Measurements from ENCODE around the gene MSANTD1. TPM values are rescaled to one million over a fixed set of nuclear protein-coding genes. Genes with fewer than 3 reads are reported as not detected.
A peak's percentile ranks its signal among the peaks of the same experiment; 100 is the strongest.

Gene MSANTD1
- total RNA-seq, 2 experiments from 2014 or later = 0.87 to 0.94 TPM

DNA sequence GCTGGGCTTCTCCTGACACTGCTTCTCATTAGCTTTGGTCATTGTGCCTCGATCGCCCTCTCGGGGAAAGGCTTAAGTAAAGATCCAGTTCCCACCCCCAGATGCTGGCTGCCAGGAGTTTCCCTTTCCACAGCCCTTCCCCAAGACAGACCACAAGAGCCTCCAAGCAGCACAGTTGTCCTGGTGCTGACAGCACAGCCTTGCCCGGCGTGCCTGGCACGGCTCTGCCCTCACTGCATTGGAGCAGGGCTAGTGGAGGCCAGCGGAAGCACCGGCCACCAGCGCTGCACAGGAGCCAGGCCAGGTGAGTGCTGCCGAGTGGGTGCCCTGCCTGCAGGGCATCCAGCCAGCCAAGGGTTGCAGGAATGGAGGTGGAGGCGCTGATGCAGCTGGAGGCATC is 9.7 kb upstream of the MSANTD1 start:
- H3K4me1 Mint-ChIP-seq = peaks cover 19% of the 10 kb centered on the region
- no peak overlapping the region for H3K27ac Mint-ChIP-seq
- no peak overlapping the region for H3K4me3 Mint-ChIP-seq
- CTCF ChIA-PET = no interaction called here
- H3K9me3 Mint-ChIP-seq = no peaks in the 10 kb centered on the region
- POLR2A ChIA-PET = no interaction called here
- no peak for DNase-seq
- no peaks in the 10 kb centered on the region for H3K27me3 Mint-ChIP-seq
- peaks cover 10% of the 10 kb centered on the region for H3K36me3 Mint-ChIP-seq (ENCODE audit: low read depth)

DNA sequence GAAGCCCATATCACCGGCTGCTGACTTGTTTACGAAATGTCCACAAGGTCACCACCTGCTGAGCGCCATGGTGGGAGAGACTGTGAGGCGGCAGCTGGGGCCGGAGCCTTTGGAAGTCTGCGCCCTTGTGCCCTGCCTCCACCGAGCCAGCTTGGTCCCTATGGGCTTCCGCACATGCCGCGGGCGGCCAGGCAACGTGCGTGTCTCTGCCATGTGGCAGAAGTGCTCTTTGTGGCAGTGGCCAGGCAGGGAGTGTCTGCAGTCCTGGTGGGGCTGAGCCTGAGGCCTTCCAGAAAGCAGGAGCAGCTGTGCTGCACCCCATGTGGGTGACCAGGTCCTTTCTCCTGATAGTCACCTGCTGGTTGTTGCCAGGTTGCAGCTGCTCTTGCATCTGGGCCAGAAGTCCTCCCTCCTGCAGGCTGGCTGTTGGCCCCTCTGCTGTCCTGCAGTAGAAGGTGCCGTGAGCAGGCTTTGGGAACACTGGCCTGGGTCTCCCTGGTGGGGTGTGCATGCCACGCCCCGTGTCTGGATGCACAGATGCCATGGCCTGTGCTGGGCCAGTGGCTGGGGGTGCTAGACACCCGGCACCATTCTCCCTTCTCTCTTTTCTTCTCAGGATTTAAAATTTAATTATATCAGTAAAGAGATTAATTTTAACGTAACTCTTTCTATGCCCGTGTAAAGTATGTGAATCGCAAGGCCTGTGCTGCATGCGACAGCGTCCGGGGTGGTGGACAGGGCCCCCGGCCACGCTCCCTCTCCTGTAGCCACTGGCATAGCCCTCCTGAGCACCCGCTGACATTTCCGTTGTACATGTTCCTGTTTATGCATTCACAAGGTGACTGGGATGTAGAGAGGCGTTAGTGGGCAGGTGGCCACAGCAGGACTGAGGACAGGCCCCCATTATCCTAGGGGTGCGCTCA is 8.7 kb upstream of the MSANTD1 start:
- Mint-ChIP-seq H3K4me1 (peaks cover 19% of the 10 kb centered on the region), H3K9me3 (no peaks in the 10 kb centered on the region), H3K4me3 (no peak overlapping the region), H3K27me3 (no peaks in the 10 kb centered on the region), H3K27ac (no peak overlapping the region), H3K36me3 (ENCODE audit: low read depth) (peaks cover 4% of the 10 kb centered on the region)
- no peak for DNase-seq
- CTCF ChIA-PET = interaction anchor here (0.6 kb wide), 1 partner anchor 34 kb away, joined by 3 read pairs; no protein-coding TSS in a partner anchor
- POLR2A ChIA-PET = no interaction called here

DNA sequence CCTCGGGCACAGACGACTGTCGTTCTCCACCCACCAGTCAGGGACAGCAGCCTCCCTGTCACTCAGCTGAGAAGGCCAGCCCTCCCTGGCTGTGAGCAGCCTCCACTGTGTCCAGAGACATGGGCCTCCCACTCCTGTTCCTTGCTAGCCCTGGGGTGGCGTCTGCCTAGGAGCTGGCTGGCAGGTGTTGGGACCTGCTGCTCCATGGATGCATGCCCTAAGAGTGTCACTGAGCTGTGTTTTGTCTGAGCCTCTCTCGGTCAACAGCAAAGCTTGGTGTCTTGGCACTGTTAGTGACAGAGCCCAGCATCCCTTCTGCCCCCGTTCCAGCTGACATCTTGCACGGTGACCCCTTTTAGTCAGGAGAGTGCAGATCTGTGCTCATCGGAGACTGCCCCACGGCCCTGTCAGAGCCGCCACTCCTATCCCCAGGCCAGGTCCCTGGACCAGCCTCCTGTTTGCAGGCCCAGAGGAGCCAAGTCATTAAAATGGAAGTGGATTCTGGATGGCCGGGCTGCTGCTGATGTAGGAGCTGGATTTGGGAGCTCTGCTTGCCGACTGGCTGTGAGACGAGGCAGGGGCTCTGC is 7.9 kb upstream of the MSANTD1 start:
- DNase-seq = no peak
- Mint-ChIP-seq H3K4me3 (no peak overlapping the region), H3K9me3 (no peaks in the 10 kb centered on the region), H3K27me3 (no peaks in the 10 kb centered on the region), H3K27ac (no peak overlapping the region), H3K4me1 (peaks cover 19% of the 10 kb centered on the region), H3K36me3 (ENCODE audit: low read depth) (peaks cover 4% of the 10 kb centered on the region)
- ChIA-PET CTCF (interaction anchor here (0.7 to 1.1 kb wide), 3 partner anchors 17 to 240 kb away, joined by 3 read pairs; no protein-coding TSS in a partner anchor), POLR2A (no interaction called here)

DNA sequence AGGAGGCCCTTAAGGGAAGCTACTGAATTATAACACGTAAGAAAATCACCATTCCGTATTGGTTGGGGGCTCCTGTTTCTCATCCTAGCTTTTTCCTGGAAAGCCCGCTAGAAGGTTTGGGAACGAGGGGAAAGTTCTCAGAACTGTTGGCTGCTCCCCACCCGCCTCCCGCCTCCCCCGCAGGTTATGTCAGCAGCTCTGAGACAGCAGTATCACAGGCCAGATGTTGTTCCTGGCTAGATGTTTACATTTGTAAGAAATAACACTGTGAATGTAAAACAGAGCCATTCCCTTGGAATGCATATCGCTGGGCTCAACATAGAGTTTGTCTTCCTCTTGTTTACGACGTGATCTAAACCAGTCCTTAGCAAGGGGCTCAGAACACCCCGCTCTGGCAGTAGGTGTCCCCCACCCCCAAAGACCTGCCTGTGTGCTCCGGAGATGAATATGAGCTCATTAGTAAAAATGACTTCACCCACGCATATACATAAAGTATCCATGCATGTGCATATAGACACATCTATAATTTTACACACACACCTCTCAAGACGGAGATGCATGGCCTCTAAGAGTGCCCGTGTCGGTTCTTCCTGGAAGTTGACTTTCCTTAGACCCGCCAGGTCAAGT is 6.9 kb upstream of the MSANTD1 start:
- Mint-ChIP-seq H3K4me1 (peaks cover 19% of the 10 kb centered on the region), H3K27me3 (no peaks in the 10 kb centered on the region), H3K4me3 (no peak overlapping the region), H3K9me3 (no peaks in the 10 kb centered on the region), H3K36me3 (ENCODE audit: low read depth) (peaks cover 4% of the 10 kb centered on the region), H3K27ac (no peak overlapping the region)
- ChIA-PET CTCF (interaction anchor here (0.6 to 1.1 kb wide), 3 partner anchors 9 to 239 kb away, joined by 3 read pairs; no protein-coding TSS in a partner anchor), POLR2A (no interaction called here)
- DNase-seq = no peak

DNA sequence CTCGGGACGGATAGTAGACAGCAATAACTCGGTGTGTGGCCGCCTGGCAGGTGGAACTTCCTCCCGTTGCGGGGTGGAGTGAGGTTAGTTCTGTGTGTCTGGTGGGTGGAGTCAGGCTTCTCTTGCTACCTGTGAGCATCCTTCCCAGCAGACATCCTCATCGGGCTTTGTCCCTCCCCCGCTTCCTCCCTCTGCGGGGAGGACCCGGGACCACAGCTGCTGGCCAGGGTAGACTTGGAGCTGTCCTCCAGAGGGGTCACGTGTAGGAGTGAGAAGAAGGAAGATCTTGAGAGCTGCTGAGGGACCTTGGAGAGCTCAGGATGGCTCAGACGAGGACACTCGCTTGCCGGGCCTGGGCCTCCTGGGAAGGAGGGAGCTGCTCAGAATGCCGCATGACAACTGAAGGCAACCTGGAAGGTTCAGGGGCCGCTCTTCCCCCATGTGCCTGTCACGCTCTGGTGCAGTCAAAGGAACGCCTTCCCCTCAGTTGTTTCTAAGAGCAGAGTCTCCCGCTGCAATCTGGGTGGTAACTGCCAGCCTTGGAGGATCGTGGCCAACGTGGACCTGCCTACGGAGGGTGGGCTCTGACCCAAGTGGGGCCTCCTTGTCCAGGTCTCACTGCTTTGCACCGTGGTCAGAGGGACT is 5.7 kb upstream of the MSANTD1 start:
- Mint-ChIP-seq H3K9me3 (no peaks in the 10 kb centered on the region), H3K4me1 (peaks cover 19% of the 10 kb centered on the region), H3K27me3 (no peaks in the 10 kb centered on the region), H3K27ac (peak overlapping the region; percentile 71), H3K4me3 (no peak overlapping the region), H3K36me3 (ENCODE audit: low read depth) (peaks cover 4% of the 10 kb centered on the region)
- ChIA-PET POLR2A (no interaction called here), CTCF (interaction anchor here (1.5 kb wide), 1 partner anchor 9 kb away, joined by 3 read pairs; no protein-coding TSS in a partner anchor)
- DNase-seq = peak; percentile 40

DNA sequence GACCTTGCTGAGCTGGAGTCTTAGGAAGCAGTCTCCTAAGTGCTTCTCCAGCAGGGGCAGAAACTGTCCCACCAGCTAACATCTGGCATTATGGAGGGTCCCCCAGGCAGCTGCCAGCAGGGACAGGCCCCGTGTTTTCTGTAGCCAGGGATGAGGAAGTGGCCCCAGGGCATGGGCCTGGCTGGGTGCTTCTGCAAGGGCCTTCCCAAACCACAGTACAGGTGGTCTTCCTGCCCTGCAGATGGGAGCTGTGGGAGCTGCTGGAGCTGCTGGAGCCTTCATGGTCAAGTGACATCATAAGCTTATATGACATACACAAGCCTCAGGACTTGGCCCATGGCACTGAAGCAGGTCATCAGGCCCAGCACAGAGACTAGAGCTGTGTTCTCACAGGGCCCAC is 5.0 kb upstream of the MSANTD1 start:
- H3K36me3 Mint-ChIP-seq (ENCODE audit: low read depth) = peaks cover 4% of the 10 kb centered on the region
- H3K9me3 Mint-ChIP-seq = no peaks in the 10 kb centered on the region
- ChIA-PET CTCF (interaction anchor here (1.2 to 1.5 kb wide), 3 partner anchors 9 to 30 kb away, joined by 3 read pairs; no protein-coding TSS in a partner anchor), POLR2A (no interaction called here)
- no peak overlapping the region for H3K4me3 Mint-ChIP-seq
- no peaks in the 10 kb centered on the region for H3K27me3 Mint-ChIP-seq
- H3K4me1 Mint-ChIP-seq = peaks cover 19% of the 10 kb centered on the region
- no peak overlapping the region for H3K27ac Mint-ChIP-seq
- DNase-seq = no peak

DNA sequence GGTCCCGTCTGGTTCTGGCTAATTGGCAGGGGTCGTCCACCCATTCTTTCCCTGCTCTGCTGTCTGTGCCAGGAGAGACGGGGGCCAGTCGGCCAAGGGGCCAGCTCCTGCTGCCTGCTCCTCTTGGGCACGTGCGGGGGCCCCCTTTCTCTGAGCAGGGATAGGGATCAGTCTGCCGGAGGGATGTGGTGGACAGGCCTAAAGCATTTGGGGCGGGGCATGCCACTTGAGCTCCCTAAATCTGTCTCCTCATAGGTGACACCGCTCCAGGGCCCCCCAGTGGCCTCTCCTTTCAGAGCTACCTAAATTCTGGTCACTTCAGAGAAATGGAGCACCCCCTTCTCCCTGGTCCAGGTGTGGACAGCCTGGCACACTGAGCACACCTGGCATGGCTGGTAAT is 4.2 kb upstream of the MSANTD1 start:
- DNase-seq = no peak
- CTCF ChIA-PET = interaction anchor here (1.2 to 2.3 kb wide), 4 partner anchors 12 to 31 kb away, joined by 3 to 7 read pairs (median 3); no protein-coding TSS in a partner anchor
- H3K4me1 Mint-ChIP-seq = peaks cover 19% of the 10 kb centered on the region
- H3K36me3 Mint-ChIP-seq (ENCODE audit: low read depth) = peaks cover 2% of the 10 kb centered on the region
- H3K27me3 Mint-ChIP-seq = no peaks in the 10 kb centered on the region
- H3K27ac Mint-ChIP-seq = no peak overlapping the region
- no peak overlapping the region for H3K4me3 Mint-ChIP-seq
- POLR2A ChIA-PET = no interaction called here
- no peaks in the 10 kb centered on the region for H3K9me3 Mint-ChIP-seq

DNA sequence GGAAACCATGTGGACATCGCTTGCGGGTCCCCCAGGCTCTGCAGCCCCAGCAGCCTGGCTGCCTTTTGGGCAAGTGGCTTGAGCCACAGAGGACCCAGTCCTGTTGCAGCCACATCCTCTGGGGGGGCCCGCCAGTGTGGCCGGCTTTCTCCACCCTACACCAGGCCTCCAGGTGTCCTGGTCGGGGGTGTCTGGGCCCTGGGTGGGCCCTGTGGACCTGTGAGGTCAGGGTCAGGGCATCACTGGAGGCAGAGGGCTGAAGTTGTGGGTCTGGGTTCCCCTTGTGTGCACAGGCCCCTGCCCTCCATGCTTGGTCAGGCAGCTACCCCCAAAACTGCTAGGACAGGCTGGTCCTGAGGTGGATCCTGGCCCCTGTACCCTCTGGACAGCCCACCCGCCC is 3.3 kb upstream of the MSANTD1 start:
- no peak for DNase-seq
- POLR2A ChIA-PET = no interaction called here
- H3K36me3 Mint-ChIP-seq (ENCODE audit: low read depth) = peaks cover 1% of the 10 kb centered on the region
- CTCF ChIA-PET = interaction anchor here (1.2 to 2.3 kb wide), 3 partner anchors 11 to 21 kb away, joined by 3 to 7 read pairs (median 4); no protein-coding TSS in a partner anchor
- H3K27ac Mint-ChIP-seq = no peak overlapping the region
- no peaks in the 10 kb centered on the region for H3K27me3 Mint-ChIP-seq
- peaks cover 19% of the 10 kb centered on the region for H3K4me1 Mint-ChIP-seq
- H3K9me3 Mint-ChIP-seq = no peaks in the 10 kb centered on the region
- H3K4me3 Mint-ChIP-seq = no peak overlapping the region

DNA sequence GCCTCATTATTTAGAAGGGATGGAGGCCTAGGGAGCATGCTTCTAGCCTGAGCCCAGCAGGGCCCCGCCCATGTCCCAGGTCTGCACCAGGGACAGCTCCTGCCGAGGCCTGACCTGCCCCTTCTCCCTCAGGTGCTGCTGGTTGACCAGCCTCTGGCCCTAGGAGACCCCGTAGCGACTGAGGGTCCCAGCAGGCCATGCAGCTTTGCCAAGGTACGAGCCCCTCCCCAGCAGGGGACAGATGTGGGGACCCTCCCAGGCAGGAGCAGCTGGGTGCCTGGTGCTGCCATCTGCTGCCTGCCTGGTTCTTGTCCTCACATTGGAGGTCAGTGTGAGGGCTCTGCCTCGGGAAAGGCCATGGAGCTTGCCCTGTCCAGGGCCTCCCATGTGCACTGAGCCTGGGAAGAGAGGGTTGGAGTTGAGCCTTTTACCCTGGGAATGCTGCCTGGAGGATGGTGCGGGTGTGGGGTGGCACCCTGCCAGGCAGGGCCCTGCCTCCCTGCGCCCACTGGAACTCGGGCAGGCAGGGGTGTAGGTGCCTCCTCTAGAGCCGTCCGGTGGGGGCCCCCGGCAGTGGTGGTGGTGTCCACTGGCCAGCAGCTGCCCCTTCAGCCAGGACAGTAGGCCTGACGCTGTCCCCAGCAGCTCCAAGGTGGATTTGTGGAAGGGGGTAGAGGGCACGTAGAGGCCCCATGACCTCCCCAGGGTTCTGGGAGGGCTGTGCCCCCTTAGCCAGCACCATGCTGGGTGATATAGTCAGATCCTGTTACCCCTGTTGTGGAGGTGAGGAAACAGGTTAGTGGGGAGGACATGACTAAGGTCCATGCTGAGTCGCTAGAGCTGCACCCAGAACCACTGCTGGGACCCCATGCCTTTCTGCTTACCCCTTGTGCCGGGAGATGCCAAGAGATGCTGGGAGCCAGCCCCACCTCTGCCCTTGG is 2.2 kb upstream of the MSANTD1 start:
- CTCF ChIA-PET = interaction anchor here (1.2 to 2.3 kb wide), 2 partner anchors 10 to 22 kb away, joined by 4 to 7 read pairs; no protein-coding TSS in a partner anchor
- H3K27ac Mint-ChIP-seq = peak overlapping the region; percentile 25

DNA sequence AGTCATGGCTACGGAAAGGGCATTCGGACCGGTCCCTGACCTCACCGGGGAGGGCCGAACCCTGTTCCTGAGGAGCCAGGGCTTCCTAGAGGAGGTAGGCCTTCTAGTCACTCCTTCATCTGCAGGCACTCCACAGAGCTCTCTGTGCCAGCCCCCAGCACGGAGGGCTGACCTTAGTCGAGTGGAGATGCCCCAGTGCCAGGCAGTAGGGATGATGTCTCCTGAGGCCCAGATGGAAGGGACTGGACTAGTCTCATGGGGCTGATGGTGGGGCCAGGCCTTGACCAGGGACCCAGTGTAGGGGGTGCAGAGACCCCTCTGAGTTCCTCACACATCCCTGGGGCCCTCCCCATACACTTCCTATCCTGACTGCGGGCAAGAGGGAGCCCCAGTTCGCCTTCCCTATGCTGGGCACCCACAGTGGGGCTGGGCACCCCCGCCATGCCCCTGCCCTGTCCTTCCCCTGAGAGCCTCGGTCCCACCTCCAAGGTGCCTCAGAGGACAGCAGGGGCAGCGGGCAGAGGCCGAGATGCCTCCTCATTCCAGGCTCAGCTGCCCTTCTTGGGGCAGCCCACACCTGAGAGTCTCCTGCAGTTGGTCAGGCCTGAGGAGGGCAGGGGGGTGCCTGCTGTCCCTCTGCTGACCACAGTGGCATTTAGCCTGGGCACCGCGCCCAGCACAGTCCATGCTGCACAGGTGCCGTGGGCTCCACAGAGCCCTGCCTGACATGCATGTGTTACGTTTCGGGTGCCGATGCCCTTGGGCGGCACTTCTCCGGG is 1.4 kb upstream of the MSANTD1 start:
- peaks cover 14% of the 10 kb centered on the region for H3K4me1 Mint-ChIP-seq
- no peaks in the 10 kb centered on the region for H3K36me3 Mint-ChIP-seq (ENCODE audit: low read depth)
- no peak overlapping the region for H3K4me3 Mint-ChIP-seq
- POLR2A ChIA-PET = no interaction called here
- no peaks in the 10 kb centered on the region for H3K27me3 Mint-ChIP-seq
- H3K9me3 Mint-ChIP-seq = no peaks in the 10 kb centered on the region
- H3K27ac Mint-ChIP-seq = no peak overlapping the region
- CTCF ChIA-PET = no interaction called here
- DNase-seq = no peak

More for the DNA sequence above, 2.2 kb upstream of the MSANTD1 start:
- H3K4me3 Mint-ChIP-seq = no peak overlapping the region
- H3K9me3 Mint-ChIP-seq = no peaks in the 10 kb centered on the region
- H3K4me1 Mint-ChIP-seq = peaks cover 19% of the 10 kb centered on the region
- H3K36me3 Mint-ChIP-seq (ENCODE audit: low read depth) = peaks cover 1% of the 10 kb centered on the region
- POLR2A ChIA-PET = no interaction called here
- no peak for DNase-seq
- no peaks in the 10 kb centered on the region for H3K27me3 Mint-ChIP-seq

DNA sequence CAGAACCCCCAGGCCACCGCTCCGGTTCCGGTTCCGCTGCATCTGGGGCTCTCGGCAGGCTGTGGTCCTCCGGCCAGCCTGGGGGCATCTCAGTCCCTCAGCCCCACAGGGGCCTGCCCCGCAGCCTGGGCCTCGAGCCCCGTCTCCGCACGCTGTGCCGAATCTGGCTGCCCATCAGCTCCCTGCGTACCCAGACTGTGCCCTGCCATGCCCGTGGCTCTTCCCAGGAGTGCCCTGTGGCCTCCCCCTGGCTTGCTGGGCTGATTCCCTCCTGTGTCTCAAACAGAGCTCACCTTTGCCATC is 830 bp upstream of the MSANTD1 start:
- H3K27ac Mint-ChIP-seq = no peak overlapping the region
- no peaks in the 10 kb centered on the region for H3K27me3 Mint-ChIP-seq
- ChIA-PET POLR2A (no interaction called here), CTCF (no interaction called here)
- H3K36me3 Mint-ChIP-seq (ENCODE audit: low read depth) = no peaks in the 10 kb centered on the region
- no peak overlapping the region for H3K4me3 Mint-ChIP-seq
- H3K9me3 Mint-ChIP-seq = no peaks in the 10 kb centered on the region
- H3K4me1 Mint-ChIP-seq = peaks cover 8% of the 10 kb centered on the region
- DNase-seq = no peak
